H9 (cell line): ENCODE measurements around the gene LRRC27. TPM values are rescaled to one million over a fixed set of nuclear protein-coding genes. Genes with fewer than 3 reads are reported as not detected.

Source experiments
- DNase-seq: peaks from one replicate; pipeline ENCODE4 v3.0.0-alpha.2; 2017
- H2AFZ ChIP-seq: one replicate; pipeline ENCODE4 v1.6.1; 2013; ENCODE audit warnings: mild to moderate bottlenecking, low read length, control low read depth, moderate library complexity
- H2AK5ac ChIP-seq: 2 replicates; pipeline ENCODE4 v1.6.1; 2013; ENCODE audit warnings: low read length, control low read depth, mixed read lengths; ENCODE audit not compliant: insufficient read length
- H2BK120ac ChIP-seq: one replicate; pipeline ENCODE4 v1.6.1; 2013; ENCODE audit warnings: low read depth, mild to moderate bottlenecking, low read length, control low read depth, inconsistent platforms; ENCODE audit not compliant: poor library complexity, severe bottlenecking
- H2BK12ac ChIP-seq: 2 replicates; pipeline ENCODE4 v1.6.1; 2013; ENCODE audit warnings: low read length, control low read depth, mixed read lengths, low read depth; ENCODE audit not compliant: insufficient read length
- H2BK15ac ChIP-seq: 2 replicates; pipeline ENCODE4 v1.6.1; 2013; ENCODE audit warnings: low read depth, low read length, control low read depth
- H2BK20ac ChIP-seq: one replicate; pipeline ENCODE4 v1.6.1; 2013; ENCODE audit warnings: low read depth, mild to moderate bottlenecking, low read length, control low read depth, inconsistent platforms; ENCODE audit not compliant: poor library complexity, severe bottlenecking
- H2BK5ac ChIP-seq: 2 replicates; pipeline ENCODE4 v1.6.1; 2013; ENCODE audit warnings: low read length, control low read depth, mixed read lengths; ENCODE audit not compliant: insufficient read length
- H3K14ac ChIP-seq: 2 replicates; pipeline ENCODE4 v1.6.1; 2013; ENCODE audit warnings: low read length, control low read depth; ENCODE audit not compliant: insufficient read depth
- H3K18ac ChIP-seq: 2 replicates; pipeline ENCODE4 v1.6.1; 2013; ENCODE audit warnings: low read depth, mild to moderate bottlenecking, mixed read lengths, low read length, control low read depth; ENCODE audit not compliant: insufficient read length
- H3K23ac ChIP-seq: 2 replicates; pipeline ENCODE4 v1.6.1; 2013; ENCODE audit warnings: low read length, control low read depth, mixed read lengths, low read depth; ENCODE audit not compliant: insufficient read length
- H3K23me2 ChIP-seq: 2 replicates; pipeline ENCODE4 v1.6.1; 2013; ENCODE audit warnings: low read depth, mild to moderate bottlenecking, mixed read lengths, low read length, control low read depth; ENCODE audit not compliant: insufficient read length, poor library complexity, severe bottlenecking
- H3K27ac ChIP-seq: 2 replicates; pipeline ENCODE4 v1.5.1; 2013; ENCODE audit warnings: low read length, control low read depth, mixed read lengths, low read depth; ENCODE audit not compliant: insufficient read length
- H3K27me3 ChIP-seq: 2 replicates; pipeline ENCODE4 v1.6.1; 2013; ENCODE audit warnings: low read length, control low read depth, inconsistent platforms; ENCODE audit not compliant: insufficient read depth
- H3K4ac ChIP-seq: 2 replicates; pipeline ENCODE4 v1.6.1; 2013; ENCODE audit warnings: low read depth, mild to moderate bottlenecking, control low read depth, inconsistent platforms, low read length, moderate library complexity
- H3K4me1 ChIP-seq: 2 replicates; pipeline ENCODE4 v1.6.1; 2013; ENCODE audit warnings: low read length, control low read depth, inconsistent platforms; ENCODE audit not compliant: insufficient read depth
- H3K4me2 ChIP-seq: 2 replicates; pipeline ENCODE4 v1.6.1; 2013; ENCODE audit warnings: low read length, control low read depth, mixed read lengths; ENCODE audit not compliant: insufficient read length, insufficient read depth
- H3K56ac ChIP-seq: 2 replicates; pipeline ENCODE4 v1.6.1; 2013; ENCODE audit warnings: low read depth, mild to moderate bottlenecking, mixed read lengths, low read length, control low read depth; ENCODE audit not compliant: insufficient read length
- H3K79me1 ChIP-seq: 2 replicates; pipeline ENCODE4 v1.6.1; 2013; ENCODE audit warnings: low read depth, mild to moderate bottlenecking, moderate library complexity, low read length, control low read depth, inconsistent platforms; ENCODE audit not compliant: insufficient read depth, poor library complexity, severe bottlenecking
- H3K79me2 ChIP-seq: 2 replicates; pipeline ENCODE4 v1.6.1; 2013; ENCODE audit warnings: low read length, control low read depth, inconsistent platforms; ENCODE audit not compliant: insufficient read depth
- H3K9ac ChIP-seq: 2 replicates; pipeline ENCODE4 v1.6.1; 2013; ENCODE audit warnings: low read length, control low read depth, mixed read lengths; ENCODE audit not compliant: insufficient read length; ENCODE audit errors: extremely low read depth
- H3K9me3 ChIP-seq: one replicate; pipeline ENCODE4 v1.6.1; 2013; ENCODE audit warnings: low read depth, low read length, inconsistent platforms; ENCODE audit not compliant: control insufficient read depth
- H3T11ph ChIP-seq: one replicate; pipeline ENCODE4 v1.6.1; 2013; ENCODE audit warnings: mild to moderate bottlenecking, low read length, control low read depth, inconsistent platforms
- H4K20me1 ChIP-seq: one replicate; pipeline ENCODE4 v1.6.1; 2013; ENCODE audit not compliant: control insufficient read depth, insufficient read length, insufficient read depth
- H4K5ac ChIP-seq: 2 replicates; pipeline ENCODE4 v1.6.1; 2013; ENCODE audit warnings: low read depth, mild to moderate bottlenecking, mixed read lengths, low read length, control low read depth; ENCODE audit not compliant: insufficient read length
- H4K8ac ChIP-seq: replicated peaks from 2 replicates; pipeline ENCODE4 v1.6.1; 2013; ENCODE audit warnings: low read length, control low read depth, mixed read lengths, low read depth; ENCODE audit not compliant: insufficient read length
- H4K91ac ChIP-seq: 2 replicates; pipeline ENCODE4 v1.6.1; 2013; ENCODE audit warnings: low read depth, mild to moderate bottlenecking, moderate library complexity, mixed read lengths, low read length, control low read depth; ENCODE audit not compliant: insufficient read length
- H3K27ac Mint-ChIP-seq, 3 experiments: 2 replicates in 2 of 3; 3 replicates in 1 of 3; pipeline ENCODE4 v1.8.0; 2020 to 2021; ENCODE audit warnings: mixed read lengths in 3 of 3, mild to moderate bottlenecking in 1 of 3, moderate library complexity in 1 of 3
- H3K27me3 Mint-ChIP-seq: 2 replicates; pipeline ENCODE4 v1.8.0; 2021; ENCODE audit warnings: low read depth, mild to moderate bottlenecking, moderate library complexity, mixed read lengths
- H3K36me3 Mint-ChIP-seq, 3 experiments: 2 replicates in 2 of 3; 3 replicates in 1 of 3; pipeline ENCODE4 v1.8.0; 2020 to 2021; ENCODE audit warnings: low read depth in 3 of 3, mixed read lengths in 3 of 3; ENCODE audit not compliant: insufficient read depth in 1 of 3
- H3K4me1 Mint-ChIP-seq, 2 experiments: 2 replicates each; pipeline ENCODE4 v1.8.0; 2020; ENCODE audit warnings: mixed read lengths in 2 of 2
- H3K4me3 Mint-ChIP-seq, 2 experiments: 2 replicates in 1 of 2; 3 replicates in 1 of 2; pipeline ENCODE4 v1.8.0; 2020 to 2021; ENCODE audit warnings: mild to moderate bottlenecking in 2 of 2, mixed read lengths in 2 of 2, moderate library complexity in 1 of 2
- H3K9me3 Mint-ChIP-seq, 2 experiments: 2 replicates in 1 of 2; 3 replicates in 1 of 2; pipeline ENCODE4 v1.8.0; 2020; ENCODE audit warnings: mild to moderate bottlenecking in 2 of 2, mixed read lengths in 2 of 2, moderate library complexity in 1 of 2
- CTCF ChIP-seq: fragments of 200-600 bp; sonication (generic); conservative IDR thresholded peaks from 3 replicates; pipeline ENCODE4 v1.8.0; 2021; ENCODE audit warnings: antibody characterized with exemption, mild to moderate bottlenecking
- WGBS: extraction: QIAGEN DNeasy Blood & Tissue Kit; methylation state at CpG from one replicate; pipeline ENCODE4 v1.1.7; 2013; ENCODE audit warnings: missing lambda C conversion rate, low lambda C conversion rate, mixed read lengths; ENCODE audit not compliant: insufficient read length; ENCODE audit errors: extremely low coverage; 5-methylcytosine and 5-hydroxymethylcytosine counted together
- total RNA-seq: library from RNA; stranded (reverse); gene quantifications from 2 replicates; pipeline ENCODE4 v1.2.1, GENCODE V29; 2021

The LRRC27 gene
- total RNA-seq, 1 experiment from 2014 or later, result 2.7 TPM

DNA sequence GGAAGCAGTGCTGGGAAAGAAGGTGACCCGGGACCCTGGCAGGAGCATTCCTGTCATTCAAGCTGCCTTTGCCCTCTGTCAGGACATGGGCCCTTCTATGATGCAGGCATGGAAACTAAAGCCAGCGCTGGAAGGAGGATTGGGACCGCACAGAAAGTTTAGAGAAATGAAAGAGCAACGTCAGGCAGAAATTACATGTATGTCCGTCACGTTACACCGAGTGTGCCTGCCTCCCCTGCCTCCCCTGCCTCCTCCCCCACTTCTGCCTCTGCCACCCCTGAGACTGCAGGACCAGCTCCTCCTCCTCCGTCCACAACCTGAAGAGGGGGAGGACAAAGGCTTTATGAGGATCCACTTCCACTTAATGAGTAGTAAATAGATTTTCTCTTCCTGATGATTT lies 51.1 kb downstream of the LRRC27 start:
- H2BK20ac ChIP-seq, result no peak overlapping the region
- H4K5ac ChIP-seq, result no peak overlapping the region
- no peak overlapping the region for H3T11ph ChIP-seq
- no peak overlapping the region for H3K9ac ChIP-seq
- H4K91ac ChIP-seq, result no peak overlapping the region
- DNase-seq, result no peak
- no peaks in the 10 kb centered on the region for H4K20me1 ChIP-seq
- no peak overlapping the region for H3K4me3 Mint-ChIP-seq
- H3K79me1 ChIP-seq, result no peaks in the 10 kb centered on the region
- H3K27me3 Mint-ChIP-seq, result peaks cover 14% of the 10 kb centered on the region
- no peak overlapping the region for H3K56ac ChIP-seq
- no CpG with 5 or more reads among the region's 8 CpGs for WGBS
- H3K23ac ChIP-seq, result no peak overlapping the region
- no peak overlapping the region for H2BK15ac ChIP-seq
- no peaks in the 10 kb centered on the region for H3K9me3 ChIP-seq
- H3K27ac ChIP-seq, result no peak overlapping the region
- H3K14ac ChIP-seq, result no peak overlapping the region
- H3K18ac ChIP-seq, result no peak overlapping the region
- H3K27me3 ChIP-seq, result no peaks in the 10 kb centered on the region
- no peaks in the 10 kb centered on the region for H3K4me1 ChIP-seq
- no peak overlapping the region for H4K8ac ChIP-seq
- no peak overlapping the region for H2BK12ac ChIP-seq
- peaks cover 2 to 5% (median 2%) of the 10 kb centered on the region in 3 experiments; a peak in 4 of 7 replicates for H3K36me3 Mint-ChIP-seq
- no peaks in the 10 kb centered on the region for H3K23me2 ChIP-seq
- no peak overlapping the region for H3K4me2 ChIP-seq
- peaks cover 2 to 3% of the 10 kb centered on the region in 2 experiments; a peak in 3 of 5 replicates for H3K9me3 Mint-ChIP-seq
- no peak overlapping the region for H2BK120ac ChIP-seq
- H2AK5ac ChIP-seq, result no peak overlapping the region
- no peak overlapping the region for H3K27ac Mint-ChIP-seq
- no peak overlapping the region for H2BK5ac ChIP-seq
- peaks cover 8 to 10% of the 10 kb centered on the region in 2 experiments for H3K4me1 Mint-ChIP-seq
- no peak overlapping the region for H3K4ac ChIP-seq
- no peaks in the 10 kb centered on the region for H3K79me2 ChIP-seq
- no peak overlapping the region for H2AFZ ChIP-seq
- no peak for TF ChIP-seq CTCF
